Transverse colon (tissue), 4 donors: ENCODE results near the gene RCHY1.
"Not testable (repeated sequence)": the region's sequence is repeated elsewhere in the genome, so short reads cannot be mapped to it uniquely, and the experiment has no call there.

ENCODE experiments used
- CTCF ChIP-seq, 5 experiments: fragments of 200-600 bp in 3 of 5; fragments of 450-650 bp in 2 of 5; sonication (generic) in 3 of 5; IDR thresholded peaks; 1 replicate in 2 of 5; 2 replicates in 3 of 5; pipeline ENCODE4 v1.5.1; 2016 to 2017; ENCODE audit warnings: antibody characterized with exemption in 5 of 5, inconsistent platforms in 3 of 5, mild to moderate bottlenecking in 2 of 5, moderate library complexity in 1 of 5
- POLR2AphosphoS5 ChIP-seq, 3 donors: sonication (generic); formaldehyde crosslinking; IDR thresholded peaks; one replicate each; pipeline ENCODE4 v1.6.1; 2016; ENCODE audit warnings: antibody characterized with exemption in 3 of 3

GRCh38 chr4:75509592-75509991 lies 4.6 kb downstream of the RCHY1 start:
- not testable (repeated sequence) for TF ChIP-seq CTCF, POLR2AphosphoS5 (IDR thresholded peaks at IDR 0.05)
